Subcutaneous adipose tissue (tissue), 4 donors: ENCODE data around the gene FAM20A. TPM values are rescaled to one million over a fixed set of nuclear protein-coding genes. Genes with fewer than 3 reads are reported as not detected.

Experiments used
- CTCF ChIP-seq: fragments of 450-650 bp; IDR thresholded peaks from one replicate; pipeline ENCODE4 v1.5.1; 2016; ENCODE audit warnings: low read depth, mild to moderate bottlenecking, control low read depth, antibody characterized with exemption, moderate library complexity
- total RNA-seq, 4 donors: library from RNA; depleted of rRNA; stranded (reverse); fragments of >200 nt; gene quantifications; one replicate each; pipeline ENCODE4 v1.1.0, GENCODE V29; 2016

The FAM20A gene
- total RNA-seq, 4 donors from 2014 or later, result 7.7 to 17.0 (median 12.3) TPM

- no peak for TF ChIP-seq CTCF
These were observed 30.6 kb downstream of the FAM20A start for GRCh38 chr17:68570526-68570925.

DNA sequence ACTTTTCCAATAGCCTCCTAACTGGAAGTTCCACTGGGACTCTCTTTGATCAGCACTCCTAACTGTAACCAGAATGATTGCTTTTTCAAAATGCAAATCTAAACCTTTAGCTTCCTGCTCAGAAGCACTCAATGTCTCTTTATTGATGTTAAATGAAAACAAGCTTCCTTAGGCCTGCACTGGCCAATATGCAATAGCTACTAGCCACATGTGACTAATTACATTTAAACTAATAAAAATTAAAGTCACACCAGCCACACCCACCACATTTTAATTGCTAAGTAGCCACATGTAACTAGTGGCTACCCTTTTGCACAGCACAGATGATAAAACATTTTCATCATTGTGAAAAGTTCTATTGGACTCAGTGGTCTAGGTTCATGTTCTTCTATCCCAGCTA is 31.8 kb downstream of the FAM20A start:
- TF ChIP-seq CTCF, result no peak

- TF ChIP-seq CTCF, result no peak
These were observed 32.6 kb downstream of the FAM20A start for GRCh38 chr17:68568581-68568980.

DNA sequence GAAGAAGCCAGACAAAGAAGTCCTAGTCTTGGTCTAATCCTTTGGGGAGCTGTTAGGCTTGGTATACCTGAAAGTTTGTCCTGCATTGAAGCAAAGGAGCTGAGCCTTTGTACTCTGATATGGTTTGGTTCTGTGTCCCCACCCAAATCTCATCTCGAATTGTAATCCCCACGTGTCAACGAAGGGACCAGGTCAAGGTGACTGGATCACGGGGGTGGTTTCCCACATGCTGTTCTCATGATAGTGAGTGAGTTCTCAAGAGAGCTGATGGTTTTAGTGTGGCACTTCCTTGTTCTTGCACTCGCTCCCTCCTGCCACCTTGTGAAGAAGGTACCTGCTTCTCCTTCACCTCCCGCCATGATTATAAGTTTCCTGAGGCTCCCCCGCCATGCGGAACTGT is 33.6 kb downstream of the FAM20A start:
- no peak for TF ChIP-seq CTCF

DNA sequence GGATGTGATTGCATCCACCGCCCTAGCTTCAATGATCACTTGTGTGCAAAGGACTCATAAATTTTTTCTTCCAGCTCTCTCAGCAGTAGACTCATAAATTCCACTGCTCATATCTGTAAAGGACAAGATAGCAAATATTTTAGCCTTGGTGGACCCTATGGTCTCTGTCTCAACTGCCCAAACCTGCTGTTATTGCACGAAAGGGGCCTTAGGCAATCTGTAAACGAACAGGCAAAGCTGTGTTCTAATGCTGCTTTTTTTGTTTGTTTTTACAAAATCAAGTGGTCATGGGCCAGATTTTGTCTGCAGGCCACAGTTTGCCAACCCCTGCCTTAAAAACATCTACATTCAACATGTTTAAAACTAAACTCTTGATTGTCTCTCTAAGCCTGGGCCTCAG is 34.1 kb downstream of the FAM20A start:
- TF ChIP-seq CTCF, result no peak

DNA sequence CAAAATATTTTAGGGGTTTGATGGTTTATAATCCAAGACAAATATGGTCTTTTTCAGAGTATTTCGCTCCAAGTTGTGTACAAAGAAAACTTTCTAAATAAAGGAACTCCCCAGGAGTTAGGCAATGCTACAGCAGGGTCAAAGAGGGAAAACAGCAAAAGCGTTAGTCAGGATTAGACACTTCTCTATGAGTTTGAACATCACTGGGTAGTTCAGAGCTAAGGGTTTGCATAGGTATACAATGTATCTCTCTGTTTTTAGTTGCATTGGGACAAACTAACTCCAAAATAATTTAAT is 34.8 kb downstream of the FAM20A start:
- no peak for TF ChIP-seq CTCF

DNA sequence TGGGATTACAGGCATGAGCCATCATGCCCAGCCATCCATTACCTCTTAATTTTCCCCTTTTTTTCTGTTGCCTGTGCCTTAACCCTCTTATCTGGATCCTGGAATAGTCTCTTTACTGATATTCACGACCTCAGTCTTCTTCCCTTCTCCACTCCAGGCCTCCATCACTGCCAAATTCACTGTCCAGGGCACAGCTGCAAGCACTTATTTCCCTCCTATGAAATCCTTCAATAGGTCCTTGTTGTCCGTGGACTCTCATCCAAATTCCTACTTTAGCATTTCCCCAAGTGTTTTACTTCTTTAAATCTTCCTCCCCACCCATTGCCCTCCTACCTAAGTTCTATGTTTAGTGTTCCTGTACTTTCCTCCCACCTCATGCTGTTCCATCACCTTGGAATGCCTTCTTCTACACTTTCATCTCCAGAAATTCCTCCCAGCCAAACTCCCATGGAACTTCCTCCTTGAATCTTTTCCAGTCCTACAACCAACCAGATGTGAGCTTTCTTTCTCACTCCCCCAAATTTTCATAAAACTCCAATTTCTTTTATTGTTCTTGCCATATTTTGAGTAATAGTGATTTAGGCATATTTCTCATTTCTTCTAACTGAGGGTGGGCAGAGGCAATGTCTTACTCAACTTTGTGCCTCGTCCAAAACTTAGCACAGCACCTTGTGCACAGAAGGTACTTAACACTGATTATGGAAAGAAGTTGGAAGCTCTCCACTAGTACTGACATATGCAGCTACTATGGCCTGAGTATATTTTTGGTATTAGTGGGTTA is 35.3 kb downstream of the FAM20A start:
- no peak for TF ChIP-seq CTCF
